NCI-H774 (cell line): Measurements from ENCODE around the gene SLC22A17.

ENCODE experiments used
- DNase-seq: peaks from one replicate; lab custom pipeline; 2025; lab: John Stamatoyannopoulos, UW

The SLC22A17 gene

GRCh38 chr14:23361763-23362162 is 9.1 kb upstream of the SLC22A17 start:
- DNase-seq = no peak

- DNase-seq = no peak
Measured at GRCh38 chr14:23361320-23361719, 8.6 kb upstream of the SLC22A17 start.

- DNase-seq = no peak
Measured at GRCh38 chr14:23360496-23360895, 7.8 kb upstream of the SLC22A17 start.

GRCh38 chr14:23359722-23360447 is 7.2 kb upstream of the SLC22A17 start:
- DNase-seq = no peak

GRCh38 chr14:23359167-23359626 is 6.5 kb upstream of the SLC22A17 start:
- DNase-seq = no peak

GRCh38 chr14:23358553-23359166 is 6.0 kb upstream of the SLC22A17 start:
- no peak for DNase-seq

GRCh38 chr14:23358042-23358441 is 5.4 kb upstream of the SLC22A17 start:
- no peak for DNase-seq

GRCh38 chr14:23357261-23357660 is 4.6 kb upstream of the SLC22A17 start:
- no peak for DNase-seq

GRCh38 chr14:23356662-23357061 is 4.0 kb upstream of the SLC22A17 start:
- DNase-seq = no peak

GRCh38 chr14:23355871-23356435 is 3.3 kb upstream of the SLC22A17 start:
- DNase-seq = no peak

- no peak for DNase-seq
Measured at GRCh38 chr14:23354990-23355389, 2.3 kb upstream of the SLC22A17 start.

- no peak for DNase-seq
Measured at GRCh38 chr14:23353433-23353780, 720 bp upstream of the SLC22A17 start.

GRCh38 chr14:23351681-23352505 is 794 bp downstream of the SLC22A17 start:
- DNase-seq = no peak

- no peak for DNase-seq
Measured at GRCh38 chr14:23349156-23349845, 3.4 kb downstream of the SLC22A17 start.

GRCh38 chr14:23348297-23348655 is 4.4 kb downstream of the SLC22A17 start:
- DNase-seq = no peak

GRCh38 chr14:23347406-23348296 is 5.0 kb downstream of the SLC22A17 start:
- DNase-seq = no peak

- no peak for DNase-seq
Measured at GRCh38 chr14:23346693-23347405, 5.8 kb downstream of the SLC22A17 start.

GRCh38 chr14:23345987-23346692 is 6.5 kb downstream of the SLC22A17 start:
- no peak for DNase-seq

GRCh38 chr14:23344481-23344880 is 8.2 kb downstream of the SLC22A17 start:
- no peak for DNase-seq
